ENCODE data around the gene ZIC3.

ZIC3 gene

GRCh38 chrX:137573324-137574101 lies 7.6 kb downstream of the ZIC3 start:
- DNase-seq (ENCODE audit: low read depth, low spot score): no peak
- no peak overlapping the region for H3K27ac ChIP-seq

GRCh38 chrX:137574102-137574783 lies 8.3 kb downstream of the ZIC3 start:
- DNase-seq (ENCODE audit: low read depth, low spot score): no peak
- H3K27ac ChIP-seq: no peak overlapping the region

GRCh38 chrX:137574784-137575293 lies 8.9 kb downstream of the ZIC3 start:
- no peak for DNase-seq (ENCODE audit: low read depth, low spot score)
- H3K27ac ChIP-seq: no peak overlapping the region

- no peak for DNase-seq (ENCODE audit: low read depth, low spot score)
- no peak overlapping the region for H3K27ac ChIP-seq
Observed at GRCh38 chrX:137575596-137576255, 9.8 kb downstream of the ZIC3 start.

GRCh38 chrX:137587151-137587550 lies 21.2 kb downstream of the ZIC3 start:
- no peak for DNase-seq (ENCODE audit: low read depth, low spot score)
- no peak overlapping the region for H3K27ac ChIP-seq

DNA sequence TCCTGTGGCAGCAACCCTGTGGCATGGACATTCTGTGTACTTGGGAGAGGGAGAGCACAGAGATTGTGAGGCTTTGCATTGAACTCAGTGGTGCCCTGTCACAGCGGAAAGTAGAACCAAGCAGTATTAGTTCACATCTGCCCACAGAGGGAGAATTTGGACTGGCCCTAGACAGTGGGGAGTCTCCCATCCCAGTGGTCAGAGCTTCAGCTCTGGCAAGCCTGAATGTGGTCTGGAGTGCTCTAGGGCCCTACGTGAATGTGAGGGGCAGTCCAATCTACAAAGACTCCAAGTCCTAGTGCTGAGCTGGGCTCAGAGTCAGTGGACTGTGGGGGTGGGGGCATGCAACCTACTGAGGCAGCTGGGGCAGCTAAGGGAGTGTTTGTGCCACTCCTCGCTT lies 34.8 kb downstream of the ZIC3 start:
- no peak for DNase-seq (ENCODE audit: low read depth, low spot score)
- H3K27ac ChIP-seq: no peak overlapping the region
